MM.1S (cell line): ENCODE measurements around the gene EEPD1.

Experiments
- DNase-seq: peaks from one replicate; pipeline ENCODE4 v3.0.0-alpha.2; 2015
- H2AFZ ChIP-seq: fragments of 300-600 bp; sonication (generic); 2 replicates; pipeline ENCODE4 v1.6.0; 2016; ENCODE audit warnings: antibody characterized with exemption, low read length
- H3F3A ChIP-seq: fragments of 300-600 bp; sonication (generic); 2 replicates; pipeline ENCODE4 v1.6.1; 2016; ENCODE audit warnings: mild to moderate bottlenecking, antibody characterized with exemption, low read length, moderate library complexity, mixed read lengths; ENCODE audit not compliant: insufficient read depth
- H3K27ac ChIP-seq: fragments of 300-600 bp; sonication (generic); 2 replicates; pipeline ENCODE4 v1.5.1; 2016; ENCODE audit warnings: mild to moderate bottlenecking, low read length
- H3K27me3 ChIP-seq: fragments of 300-600 bp; sonication (generic); replicated peaks from 2 replicates; pipeline ENCODE4 v1.6.0; 2016; ENCODE audit warnings: low read length; ENCODE audit not compliant: insufficient read depth
- H3K36me3 ChIP-seq: fragments of 300-600 bp; sonication (generic); replicated peaks from 2 replicates; pipeline ENCODE4 v1.6.1; 2016; ENCODE audit warnings: mild to moderate bottlenecking, low read length, mixed read lengths; ENCODE audit not compliant: insufficient read depth
- H3K4me1 ChIP-seq: fragments of 300-600 bp; sonication (generic); 2 replicates; pipeline ENCODE4 v1.6.1; 2016; ENCODE audit warnings: low read length, mixed read lengths
- H3K4me2 ChIP-seq: fragments of 300-600 bp; sonication (generic); 2 replicates; pipeline ENCODE4 v1.6.0; 2016; ENCODE audit warnings: low read depth, low read length
- H3K4me3 ChIP-seq: fragments of 300-600 bp; sonication (generic); 2 replicates; pipeline ENCODE4 v1.5.1; 2016; ENCODE audit warnings: low read length, mixed read lengths
- H3K79me2 ChIP-seq: fragments of 300-600 bp; sonication (generic); 2 replicates; pipeline ENCODE4 v1.6.1; 2016; ENCODE audit warnings: mixed run types, low read length, mixed read lengths
- H3K9ac ChIP-seq: fragments of 300-600 bp; sonication (generic); 2 replicates; pipeline ENCODE4 v1.6.1; 2016; ENCODE audit warnings: low read length, mixed read lengths
- H3K9me2 ChIP-seq: fragments of 300-600 bp; sonication (generic); replicated peaks from 2 replicates; pipeline ENCODE4 v1.6.1; 2016; ENCODE audit warnings: mild to moderate bottlenecking, low read length, mixed read lengths; ENCODE audit not compliant: insufficient read depth
- H3K9me3 ChIP-seq: fragments of 300-600 bp; sonication (generic); replicated peaks from 2 replicates; pipeline ENCODE4 v1.6.1; 2016; ENCODE audit warnings: mild to moderate bottlenecking, low read length, mixed read lengths; ENCODE audit not compliant: insufficient read depth
- H4K20me1 ChIP-seq: fragments of 300-600 bp; sonication (generic); 2 replicates; pipeline ENCODE4 v1.6.1; 2016; ENCODE audit warnings: mild to moderate bottlenecking, low read length, moderate library complexity, mixed read lengths; ENCODE audit not compliant: insufficient read depth
- EZH2 ChIP-seq: fragments of 300-600 bp; sonication (generic); optimal IDR thresholded peaks from 2 replicates; pipeline ENCODE3; 2017; ENCODE audit warnings: low read depth, mild to moderate bottlenecking, antibody characterized with exemption, low read length, mixed read lengths
- EZH2phosphoT487 ChIP-seq: fragments of 300-600 bp; sonication (generic); IDR thresholded peaks from 2 replicates; pipeline ENCODE4 v1.6.1; 2018; ENCODE audit warnings: antibody characterized with exemption, low read length
- TF ChIP-seq, protein P1 (sequence below): fragments of 300-600 bp; sonication (generic); IDR thresholded peaks from 2 replicates; pipeline ENCODE4 v1.5.1; 2016; ENCODE audit warnings: antibody characterized with exemption, low read length, mixed read lengths

Gene EEPD1

DNA sequence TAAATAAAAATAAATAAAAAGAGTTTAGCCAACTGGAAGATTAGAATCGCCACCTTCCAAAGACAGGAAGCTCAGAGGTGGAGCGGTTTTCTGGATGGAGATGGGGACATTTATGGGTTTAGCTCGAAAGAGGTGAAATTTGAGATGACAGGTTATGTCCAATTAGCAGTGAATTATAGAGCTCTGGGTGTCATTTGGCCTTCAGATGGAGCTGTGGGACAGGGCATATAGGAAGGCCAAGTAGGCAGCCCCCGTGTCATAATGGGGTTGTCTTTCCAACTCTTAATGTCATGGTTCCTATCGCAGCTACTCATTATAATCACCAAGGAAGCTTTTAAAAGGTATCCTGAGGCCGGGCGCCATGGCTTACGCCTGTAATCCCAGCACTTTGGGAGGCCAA, 21.0 kb upstream of the EEPD1 start:
- Histone ChIP-seq H3K36me3 (no peaks in the 10 kb centered on the region), H3K27ac (no peak overlapping the region), H3K27me3 (no peaks in the 10 kb centered on the region), H4K20me1 (no peaks in the 10 kb centered on the region), H3K9ac (no peak overlapping the region), H3K79me2 (no peaks in the 10 kb centered on the region), H3F3A (no peaks in the 10 kb centered on the region), H3K4me1 (no peaks in the 10 kb centered on the region), H3K9me2 (no peaks in the 10 kb centered on the region), H2AFZ (no peak overlapping the region), H3K4me3 (no peak overlapping the region), H3K4me2 (no peak overlapping the region), H3K9me3 (no peaks in the 10 kb centered on the region)
- TF ChIP-seq EZH2phosphoT487 (no peak), EZH2 (no peak)
- TF ChIP-seq, protein P1, sequence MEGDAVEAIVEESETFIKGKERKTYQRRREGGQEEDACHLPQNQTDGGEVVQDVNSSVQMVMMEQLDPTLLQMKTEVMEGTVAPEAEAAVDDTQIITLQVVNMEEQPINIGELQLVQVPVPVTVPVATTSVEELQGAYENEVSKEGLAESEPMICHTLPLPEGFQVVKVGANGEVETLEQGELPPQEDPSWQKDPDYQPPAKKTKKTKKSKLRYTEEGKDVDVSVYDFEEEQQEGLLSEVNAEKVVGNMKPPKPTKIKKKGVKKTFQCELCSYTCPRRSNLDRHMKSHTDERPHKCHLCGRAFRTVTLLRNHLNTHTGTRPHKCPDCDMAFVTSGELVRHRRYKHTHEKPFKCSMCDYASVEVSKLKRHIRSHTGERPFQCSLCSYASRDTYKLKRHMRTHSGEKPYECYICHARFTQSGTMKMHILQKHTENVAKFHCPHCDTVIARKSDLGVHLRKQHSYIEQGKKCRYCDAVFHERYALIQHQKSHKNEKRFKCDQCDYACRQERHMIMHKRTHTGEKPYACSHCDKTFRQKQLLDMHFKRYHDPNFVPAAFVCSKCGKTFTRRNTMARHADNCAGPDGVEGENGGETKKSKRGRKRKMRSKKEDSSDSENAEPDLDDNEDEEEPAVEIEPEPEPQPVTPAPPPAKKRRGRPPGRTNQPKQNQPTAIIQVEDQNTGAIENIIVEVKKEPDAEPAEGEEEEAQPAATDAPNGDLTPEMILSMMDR = no peak
- DNase-seq = no peak

DNA sequence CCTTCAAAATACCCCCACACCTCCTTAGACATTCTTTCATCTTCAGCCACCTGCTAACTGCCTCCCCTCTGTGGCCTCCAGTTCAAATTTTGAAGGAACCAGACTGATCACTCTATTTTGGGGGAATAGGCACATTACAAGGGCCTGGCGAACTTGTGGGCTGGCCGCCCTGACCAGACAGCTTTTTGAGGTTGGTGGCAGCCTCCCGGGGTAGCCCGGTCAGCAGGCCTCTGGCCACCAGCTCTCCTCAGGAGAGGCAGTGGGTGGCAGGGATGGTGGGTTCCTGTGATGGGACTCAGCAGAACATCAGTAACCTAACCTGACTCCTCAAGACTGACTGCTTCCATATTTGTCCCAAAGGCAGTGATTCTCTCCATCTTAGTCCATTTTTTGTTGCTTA, 17.4 kb upstream of the EEPD1 start:
- Histone ChIP-seq H3K9ac (no peak overlapping the region), H2AFZ (no peak overlapping the region), H3K27me3 (no peaks in the 10 kb centered on the region), H3K4me3 (no peak overlapping the region), H3K4me1 (no peaks in the 10 kb centered on the region), H3F3A (no peaks in the 10 kb centered on the region), H4K20me1 (no peaks in the 10 kb centered on the region), H3K4me2 (no peak overlapping the region), H3K27ac (no peak overlapping the region), H3K79me2 (no peaks in the 10 kb centered on the region), H3K9me3 (no peaks in the 10 kb centered on the region), H3K36me3 (no peaks in the 10 kb centered on the region), H3K9me2 (no peaks in the 10 kb centered on the region)
- no peak for TF ChIP-seq EZH2
- no peak for TF ChIP-seq EZH2phosphoT487
- TF ChIP-seq, protein P1 = no peak
- DNase-seq = no peak

DNA sequence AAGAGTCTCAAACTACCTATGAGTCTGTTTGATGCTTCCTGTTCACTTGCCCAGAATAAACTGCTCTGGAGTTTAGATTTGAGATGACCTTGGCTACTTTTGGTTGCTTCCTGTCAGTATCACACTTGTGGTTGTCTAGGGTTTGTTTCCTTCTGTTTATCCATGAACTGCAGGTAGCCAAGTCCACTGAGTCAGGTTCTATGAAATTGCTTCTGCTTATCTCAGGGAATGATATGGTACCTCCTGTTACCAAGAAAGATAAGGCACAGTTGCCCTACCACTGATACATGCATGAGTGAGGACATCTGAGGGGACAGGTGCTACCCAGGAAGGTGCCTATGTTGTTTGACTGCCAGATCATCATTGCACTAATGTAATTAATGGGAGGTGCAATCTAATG, 15.8 kb upstream of the EEPD1 start:
- no peak for DNase-seq
- no peak overlapping the region for H3K27ac ChIP-seq
- no peak overlapping the region for H3K4me2 ChIP-seq
- H2AFZ ChIP-seq = no peak overlapping the region
- H3K9me3 ChIP-seq = no peaks in the 10 kb centered on the region
- TF ChIP-seq, protein P1 = no peak
- TF ChIP-seq EZH2 = no peak
- TF ChIP-seq EZH2phosphoT487 = no peak
- no peak overlapping the region for H3K9ac ChIP-seq
- no peak overlapping the region for H3K4me3 ChIP-seq
- H3K36me3 ChIP-seq = no peaks in the 10 kb centered on the region
- no peaks in the 10 kb centered on the region for H3F3A ChIP-seq
- no peaks in the 10 kb centered on the region for H3K9me2 ChIP-seq
- no peaks in the 10 kb centered on the region for H3K4me1 ChIP-seq
- no peaks in the 10 kb centered on the region for H3K27me3 ChIP-seq
- no peaks in the 10 kb centered on the region for H3K79me2 ChIP-seq
- no peaks in the 10 kb centered on the region for H4K20me1 ChIP-seq
